Stimulated activated CD8-positive, alpha-beta memory T cell treated with anti-CD3 and anti-CD28 coated beads, Interleukin-2, amount 100 ng/mL, for 1 hour (primary cell): ENCODE data around the gene GLIS1.

Source experiments
- DNase-seq, 2 donors: peaks; one replicate each; pipeline ENCODE4 v3.0.0-alpha.2; 2020; ENCODE audit warnings: low read depth in 2 of 2

Gene GLIS1

DNA sequence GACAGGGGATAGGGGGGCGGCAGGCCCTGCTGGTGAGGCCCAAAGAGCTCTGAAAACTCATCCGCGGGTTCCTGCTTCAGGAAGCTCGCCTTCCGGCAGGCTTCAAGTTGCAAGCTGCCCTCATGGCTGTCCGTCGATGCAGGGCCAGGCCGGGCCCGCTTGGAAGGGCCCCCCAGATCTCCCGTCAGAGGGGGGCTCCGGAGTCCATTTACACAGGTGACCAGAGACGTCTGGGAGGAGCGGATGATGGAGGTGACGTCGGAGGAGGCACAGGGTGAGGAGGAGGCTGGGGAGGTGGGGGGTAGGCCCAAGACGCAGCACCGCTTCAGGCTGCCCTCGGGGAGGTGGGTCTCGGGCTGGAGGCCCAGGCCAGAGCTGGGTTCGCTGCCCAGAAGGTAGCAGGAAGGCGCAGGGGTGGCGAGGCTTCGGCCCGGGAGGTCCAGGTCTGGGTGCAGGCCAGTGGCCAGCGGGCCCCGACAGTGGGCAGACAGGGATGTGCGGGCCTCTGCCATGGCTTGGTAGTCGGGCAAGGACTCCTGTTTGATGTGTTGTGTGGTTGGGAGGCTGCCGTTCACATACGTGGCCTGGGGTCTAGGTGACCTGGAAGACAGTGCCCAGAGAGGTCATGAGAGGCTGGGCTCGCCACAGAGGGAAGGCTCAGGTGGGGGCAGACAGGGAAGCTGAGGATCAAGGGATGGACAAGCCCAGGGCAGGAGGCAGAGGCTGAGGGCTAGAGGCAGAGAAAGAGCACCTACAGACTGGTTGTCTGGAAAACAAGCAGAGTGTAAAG, 144.4 kb downstream of the GLIS1 start:
- DNase-seq, result no peak

DNA sequence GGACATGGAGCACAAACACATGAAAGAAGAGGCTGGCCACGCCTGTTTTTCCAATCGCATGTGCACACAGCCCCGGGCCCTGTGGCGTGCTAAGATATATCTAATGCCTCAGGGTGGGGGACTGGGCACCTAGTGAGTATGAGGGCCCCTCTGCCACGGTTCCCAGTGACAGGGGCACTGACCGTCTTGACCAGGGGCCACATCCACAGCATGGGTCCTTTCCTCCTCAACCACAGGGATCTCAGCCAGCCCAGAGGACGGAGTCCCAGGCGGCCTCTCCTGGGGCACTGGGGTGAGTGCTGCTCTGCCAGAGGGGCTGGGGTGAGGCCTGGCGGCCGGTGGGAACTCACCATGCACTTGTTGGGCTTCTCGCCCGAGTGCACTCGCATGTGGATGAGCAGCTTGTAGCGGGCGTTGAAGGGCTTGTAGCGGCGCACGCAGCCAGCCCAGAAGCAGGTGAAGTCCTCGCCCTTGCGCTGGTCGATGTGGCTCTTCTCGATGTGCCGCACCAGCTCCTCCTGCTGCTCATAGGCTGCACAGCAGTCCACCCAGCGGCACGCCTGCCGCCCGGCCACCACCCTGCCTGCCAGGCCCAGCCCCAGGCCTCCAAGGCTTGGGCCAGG, 145.1 kb downstream of the GLIS1 start:
- DNase-seq, result no peak

DNA sequence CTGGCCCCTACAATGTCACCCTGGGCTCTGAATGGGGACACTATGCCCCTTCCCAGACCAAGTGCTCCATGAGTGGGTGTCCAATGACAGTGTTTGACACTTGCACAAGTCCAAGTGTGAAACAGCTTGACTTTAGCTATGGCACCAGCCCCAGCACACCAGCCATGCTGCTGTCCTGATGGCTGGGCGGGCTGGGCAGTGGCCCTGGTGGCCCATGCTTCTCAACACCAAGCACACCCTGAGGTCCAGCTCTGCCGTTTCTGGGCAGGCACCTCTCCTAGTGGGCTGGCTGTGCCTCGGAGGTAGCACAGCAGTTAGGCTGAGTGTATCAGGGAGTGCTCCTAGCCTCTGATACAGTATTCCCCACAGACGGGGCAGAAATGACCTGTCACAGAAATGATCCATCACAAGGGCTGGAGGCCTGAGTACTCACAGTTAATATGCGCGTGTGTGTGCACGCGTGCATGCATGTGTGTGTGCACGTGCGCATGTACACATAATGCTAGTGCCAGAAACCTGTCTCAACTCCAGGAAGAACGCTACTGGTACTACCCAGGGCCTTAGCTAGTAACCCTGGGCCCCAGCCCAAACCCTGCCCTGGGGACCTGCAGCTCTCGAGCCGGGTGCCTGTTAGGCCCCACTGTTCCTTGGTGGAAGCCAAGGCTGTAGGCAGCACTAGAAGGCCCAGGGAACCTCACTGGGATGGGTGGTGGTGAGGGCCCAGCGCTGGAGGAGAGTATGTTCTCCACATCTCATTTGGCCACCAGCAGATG, 145.8 kb downstream of the GLIS1 start:
- no peak for DNase-seq

DNA sequence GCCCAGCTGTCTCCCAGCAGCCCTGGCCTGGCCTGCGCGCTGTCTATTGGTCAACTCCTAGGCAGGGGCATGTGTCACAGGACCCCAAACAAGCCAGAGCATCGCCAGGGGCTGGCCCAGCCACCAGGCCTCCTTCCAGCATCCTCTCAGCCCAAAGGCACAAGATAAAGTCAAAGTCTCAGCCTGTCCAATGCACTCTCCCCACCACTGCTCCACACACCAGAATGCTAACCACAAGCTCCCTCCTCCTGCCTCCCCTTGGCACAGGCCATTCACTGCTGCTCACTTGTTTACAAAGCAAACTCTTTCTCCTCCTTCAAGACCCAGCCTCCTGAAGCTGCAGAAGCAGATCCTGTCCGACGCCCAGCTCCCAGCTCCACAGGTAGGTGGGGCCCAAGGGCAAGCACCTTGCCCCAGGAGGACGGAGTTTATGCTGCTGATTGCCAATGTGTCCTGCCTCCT, 146.4 kb downstream of the GLIS1 start:
- DNase-seq, result no peak

DNA sequence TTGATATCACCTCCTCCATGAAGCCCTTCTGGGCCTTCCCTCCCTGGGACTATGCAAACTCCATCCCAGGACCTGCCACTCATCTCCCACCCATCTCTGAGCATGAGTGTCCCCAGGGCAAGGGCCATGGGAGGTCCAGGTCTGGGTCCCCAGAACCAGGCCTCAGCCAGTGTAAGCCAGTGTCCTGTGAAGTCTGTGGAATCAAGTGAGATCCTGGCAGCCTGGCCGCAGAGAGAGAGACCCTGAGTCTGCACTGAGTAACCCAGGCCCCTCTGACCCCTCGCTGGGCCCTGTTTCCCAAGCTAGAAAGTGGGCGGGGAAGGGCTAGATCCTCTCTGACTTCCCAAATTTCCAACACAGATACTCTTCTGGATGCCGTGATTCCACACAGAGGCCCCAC, 147.0 kb downstream of the GLIS1 start:
- DNase-seq, result no peak

DNA sequence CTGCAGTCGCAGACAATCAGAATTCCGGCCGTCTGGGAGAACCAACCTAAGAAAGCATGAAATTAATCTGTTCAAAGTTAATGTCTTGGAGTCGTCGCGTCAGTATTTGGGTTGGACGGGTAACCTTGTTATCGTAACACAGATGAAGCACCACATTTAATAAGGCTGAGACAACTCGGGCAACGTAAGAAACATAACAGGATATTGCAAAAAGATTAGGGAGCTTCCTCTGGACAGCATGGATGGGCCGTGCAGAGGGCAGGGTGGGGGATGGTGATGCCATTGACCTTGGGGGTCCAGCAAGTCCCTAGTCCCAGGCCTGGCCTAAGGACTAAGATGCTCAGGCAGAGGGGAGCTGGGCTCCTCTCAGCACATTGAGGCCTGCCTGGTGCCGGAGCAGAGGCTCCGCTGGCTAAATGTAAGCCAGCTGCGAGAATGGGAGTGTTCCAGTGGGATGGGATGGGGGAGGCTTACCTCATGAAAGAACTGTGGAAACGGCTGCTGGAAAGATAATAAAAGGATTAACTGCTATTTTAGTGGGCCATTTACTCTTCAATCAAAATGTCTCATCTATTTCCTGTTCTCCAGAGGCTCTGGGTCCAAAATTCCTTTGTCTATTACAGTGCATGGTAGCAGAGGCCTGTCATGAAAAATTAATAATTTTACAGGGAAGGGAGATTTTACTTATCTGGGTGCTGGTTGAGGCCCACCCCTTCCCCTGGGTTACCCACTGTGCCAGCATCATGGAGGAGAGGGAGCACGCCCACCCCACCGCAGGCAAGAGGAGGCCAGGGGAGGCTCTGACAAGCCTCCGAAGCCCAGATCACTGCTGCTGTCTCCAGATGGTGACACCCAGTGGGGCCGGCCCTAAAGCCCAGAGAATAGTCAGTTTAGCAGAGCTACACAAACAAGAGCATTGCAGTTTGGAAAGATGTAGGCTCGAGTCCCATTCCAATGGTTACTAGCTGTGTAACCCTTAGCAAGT, 148.1 kb downstream of the GLIS1 start:
- no peak for DNase-seq

DNA sequence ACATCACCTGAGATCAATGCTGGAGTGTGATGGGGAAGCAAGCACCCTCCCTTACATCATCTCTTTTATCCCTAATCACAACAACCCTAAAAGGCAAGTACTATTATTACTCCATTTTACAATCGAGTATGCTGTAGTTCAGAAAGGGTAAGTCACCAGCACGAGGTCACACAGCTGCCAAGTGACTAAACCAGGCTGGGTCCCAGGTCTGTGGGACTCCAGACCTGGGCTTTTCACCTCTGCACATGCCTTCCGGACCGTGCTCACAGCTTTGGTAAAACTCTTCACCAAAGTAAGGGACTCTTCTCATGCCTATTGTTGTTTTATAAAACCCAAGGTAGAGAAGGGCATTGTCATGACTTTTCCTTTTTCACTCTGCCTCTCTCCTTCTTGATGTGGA, 148.9 kb downstream of the GLIS1 start:
- no peak for DNase-seq

DNA sequence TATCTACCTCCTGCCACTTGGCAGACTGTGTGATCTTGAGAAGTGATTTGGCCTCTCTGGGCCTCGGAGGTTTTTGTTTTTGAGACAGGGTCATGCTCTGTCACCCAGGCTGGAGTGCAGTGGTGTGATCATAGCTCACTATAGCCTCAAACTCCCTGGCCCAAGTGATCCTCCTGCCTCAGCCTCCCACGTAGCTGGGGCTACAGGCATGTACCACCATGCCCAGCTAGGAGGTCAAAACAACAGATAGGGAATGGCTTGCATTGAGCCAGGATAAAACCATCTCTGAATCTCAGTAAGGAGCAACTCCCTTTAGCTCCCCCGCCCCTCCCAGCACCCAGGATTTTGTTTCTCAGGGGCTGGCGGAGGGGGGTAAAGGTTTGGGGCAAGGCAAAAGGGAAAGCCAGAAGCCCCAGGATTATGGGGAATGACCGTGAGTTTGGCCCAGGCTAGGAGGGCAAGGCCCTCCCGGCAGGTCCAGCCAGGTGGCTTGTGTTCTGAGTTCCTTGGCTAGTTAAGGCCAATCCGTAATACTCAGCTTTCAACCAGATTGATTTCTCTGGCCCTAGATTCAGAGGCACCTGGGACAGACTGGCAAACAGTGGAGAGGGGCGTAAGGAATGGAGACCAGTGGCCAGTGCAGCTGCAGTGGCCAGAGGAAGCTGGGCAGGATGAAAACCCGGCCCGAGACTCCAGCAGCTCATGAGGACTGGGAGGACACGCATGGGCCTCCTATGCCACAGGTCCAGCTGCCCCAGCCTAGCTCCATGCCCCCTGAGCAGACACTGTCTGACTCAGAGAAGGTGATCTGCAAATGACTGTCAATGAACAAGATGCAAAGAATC, 149.7 kb downstream of the GLIS1 start:
- DNase-seq, result no peak

DNA sequence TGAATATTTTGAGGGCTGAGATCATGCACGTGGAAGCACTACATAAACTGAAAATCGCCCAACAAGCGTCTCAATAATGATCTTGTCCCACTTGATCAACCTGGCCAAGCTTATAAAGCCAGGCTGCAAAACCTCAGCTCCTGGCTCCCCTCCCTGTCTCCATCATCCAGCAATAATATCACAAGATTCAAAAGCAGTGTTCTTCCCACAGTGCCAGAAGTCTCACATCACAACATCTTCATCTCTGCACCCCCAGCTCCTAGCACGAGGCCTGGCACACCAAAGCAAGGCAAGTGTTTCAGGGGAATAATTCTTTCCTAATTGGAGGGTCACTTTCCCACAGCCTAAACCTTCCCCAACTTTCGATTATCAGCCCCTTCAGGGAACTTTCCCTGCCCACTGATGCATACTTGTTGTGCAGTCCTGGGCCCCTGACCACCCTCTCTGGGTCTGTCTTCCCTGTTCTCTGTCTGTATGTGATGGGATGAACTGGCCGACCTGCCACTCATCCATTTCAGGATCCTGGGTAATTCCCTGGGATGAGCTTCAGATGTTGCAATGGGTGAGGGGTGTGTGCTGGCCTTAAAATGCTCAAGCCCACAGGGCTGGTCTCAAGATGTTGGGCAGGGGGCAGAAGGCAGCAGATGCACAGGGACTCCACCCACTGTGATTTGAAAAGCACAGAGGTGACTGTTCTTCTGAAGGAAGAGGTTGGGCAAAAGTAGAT, 150.7 kb downstream of the GLIS1 start:
- DNase-seq, result no peak

DNA sequence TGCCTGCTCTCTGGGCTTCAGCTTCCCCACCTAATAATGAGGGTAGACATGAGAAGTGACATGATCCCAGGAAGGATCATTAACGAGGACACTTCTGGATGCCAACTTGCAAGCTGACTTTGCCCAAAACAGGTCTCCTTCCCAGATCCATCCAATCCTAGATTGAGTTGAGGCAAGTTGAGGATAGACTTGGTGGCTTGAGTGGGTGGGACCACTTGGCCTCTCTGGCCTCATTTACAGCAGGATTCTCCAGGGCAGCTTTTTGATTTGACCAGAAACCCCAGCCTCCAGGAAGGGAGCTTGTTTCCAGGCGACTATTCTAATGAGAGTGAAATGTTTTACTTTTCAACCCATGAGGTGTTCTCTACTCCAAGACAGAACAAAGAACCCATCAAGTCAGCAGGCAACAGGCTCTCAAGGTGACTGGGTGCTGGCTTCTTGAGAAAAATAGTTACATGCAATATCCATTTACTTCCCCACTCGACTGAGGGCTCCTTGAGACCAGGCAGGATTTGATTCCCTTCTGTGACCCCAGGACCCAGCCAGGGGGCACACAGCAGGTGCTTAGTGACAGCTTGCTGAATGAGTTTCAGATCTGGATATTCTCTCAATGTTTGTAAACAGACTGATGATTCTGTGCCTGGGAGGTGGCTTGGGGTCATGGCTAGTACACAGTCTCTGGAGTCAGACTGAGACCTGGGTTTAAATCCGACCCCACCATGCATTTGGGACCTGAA, 151.5 kb downstream of the GLIS1 start:
- DNase-seq, result no peak

DNA sequence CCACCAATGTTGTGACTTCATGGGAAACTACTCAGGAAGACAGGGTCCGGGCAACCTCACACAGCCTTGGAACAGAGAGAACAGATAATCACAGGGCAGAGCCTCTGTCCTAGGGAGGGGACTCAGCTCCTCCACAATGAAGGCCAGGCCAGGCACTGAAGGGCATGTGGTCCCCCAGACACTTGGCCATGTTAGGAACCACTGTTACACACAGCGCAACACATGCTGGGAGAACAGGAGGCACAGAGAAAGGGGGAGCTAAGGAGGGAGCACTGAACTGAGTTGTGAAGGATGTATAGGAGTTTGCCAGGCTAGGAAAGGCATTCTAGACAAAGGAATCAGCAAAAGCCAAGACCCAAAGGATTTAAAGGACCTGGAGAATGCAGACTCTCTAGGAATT, 152.2 kb downstream of the GLIS1 start:
- no peak for DNase-seq

DNA sequence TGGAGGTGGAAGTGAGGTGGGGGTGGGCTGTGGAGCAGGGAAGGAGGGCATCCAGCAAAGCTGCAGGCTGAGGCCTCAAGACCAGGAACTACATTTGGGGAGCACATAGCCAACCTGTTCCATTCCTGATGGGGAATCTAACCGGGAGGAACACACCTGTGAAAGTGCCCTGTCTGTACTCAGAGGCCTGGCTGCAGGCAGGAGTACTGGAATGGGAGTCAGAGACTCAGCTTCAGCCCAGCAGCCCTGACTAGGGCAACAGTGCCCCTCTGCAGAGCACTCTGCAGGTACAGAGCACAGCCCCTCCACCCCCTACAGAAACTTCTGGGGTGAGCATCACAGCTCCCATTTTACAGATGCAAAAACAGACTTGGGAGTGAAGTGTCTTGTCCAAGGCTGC, 153.4 kb downstream of the GLIS1 start:
- no peak for DNase-seq

DNA sequence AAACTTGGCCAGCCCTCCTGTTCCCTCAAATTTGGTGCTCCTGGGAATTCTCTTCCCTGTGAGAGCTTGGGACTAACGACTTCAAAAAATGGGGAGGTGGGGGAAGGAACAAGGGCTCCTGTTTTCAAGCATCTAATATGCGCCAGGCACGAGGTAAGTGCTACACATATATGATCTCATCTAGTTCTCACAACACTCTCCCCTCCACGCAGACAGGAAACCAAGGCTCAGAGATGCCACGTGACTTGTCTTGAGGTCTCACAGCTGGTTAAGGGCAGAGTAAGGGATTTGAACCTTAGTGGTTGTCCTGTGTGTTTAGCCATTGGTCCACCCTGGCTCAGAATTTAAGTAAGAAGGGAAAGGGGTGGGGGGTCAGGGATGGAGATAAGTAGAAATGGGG, 153.8 kb downstream of the GLIS1 start:
- peak; percentile 33 to 53 for DNase-seq

DNA sequence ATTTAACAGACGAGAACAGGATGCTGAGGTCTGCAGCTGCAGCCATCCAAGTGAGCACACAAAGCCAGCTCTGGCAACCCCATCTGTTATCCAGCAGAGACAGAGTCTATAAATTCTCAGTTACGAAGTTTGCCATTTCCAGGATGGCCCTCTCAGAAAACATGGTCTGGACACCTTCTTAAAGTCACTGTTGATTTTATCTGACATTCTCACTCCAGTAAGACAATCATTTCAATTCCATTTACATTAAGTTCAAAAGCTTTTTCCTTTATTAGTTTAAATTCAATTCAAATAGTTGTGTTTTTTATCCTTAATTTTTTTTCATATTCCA, 154.2 kb downstream of the GLIS1 start:
- DNase-seq, result no peak

DNA sequence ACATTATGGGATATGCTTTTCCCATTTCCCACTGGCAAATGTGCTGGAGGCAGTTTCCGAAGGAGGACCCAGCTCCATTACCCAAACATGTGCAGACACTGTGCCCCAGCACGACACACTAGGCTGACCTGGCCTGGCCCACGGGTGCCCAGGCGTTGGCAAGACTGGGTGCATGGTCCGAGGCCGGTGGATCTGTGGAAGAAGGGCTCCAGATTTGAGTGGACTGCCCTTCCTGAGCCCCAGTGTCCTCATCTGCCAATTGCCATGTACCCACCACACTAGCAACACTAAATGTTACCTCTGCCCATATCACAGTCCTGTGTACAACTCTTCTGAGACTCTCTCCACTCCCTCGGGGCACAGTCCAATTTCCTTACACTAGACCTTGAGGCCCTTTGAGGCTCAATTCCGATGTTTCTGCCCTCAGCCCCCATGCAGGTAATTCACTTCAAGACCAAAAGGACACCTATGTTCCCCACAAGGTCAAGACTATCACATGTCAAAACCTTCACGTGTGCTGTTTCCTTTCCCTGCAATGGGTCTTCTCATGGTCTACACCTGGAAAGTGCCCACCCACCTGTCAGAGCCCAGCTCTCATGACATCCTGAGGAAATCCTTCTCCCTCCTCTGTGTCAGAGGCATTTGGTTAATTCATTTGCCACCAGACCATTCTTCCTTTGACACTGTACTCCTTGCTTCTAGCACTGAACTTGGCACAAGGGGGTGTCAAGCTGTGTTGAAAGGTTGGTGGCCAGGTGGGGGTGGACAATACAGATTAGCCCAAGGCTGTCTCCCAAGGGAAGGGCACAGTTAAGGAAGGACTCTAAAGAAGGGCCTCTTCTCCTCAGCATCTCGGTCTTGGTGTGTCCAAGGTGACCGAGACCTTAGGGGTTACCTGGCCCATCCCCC, 154.8 kb downstream of the GLIS1 start:
- DNase-seq, result no peak

DNA sequence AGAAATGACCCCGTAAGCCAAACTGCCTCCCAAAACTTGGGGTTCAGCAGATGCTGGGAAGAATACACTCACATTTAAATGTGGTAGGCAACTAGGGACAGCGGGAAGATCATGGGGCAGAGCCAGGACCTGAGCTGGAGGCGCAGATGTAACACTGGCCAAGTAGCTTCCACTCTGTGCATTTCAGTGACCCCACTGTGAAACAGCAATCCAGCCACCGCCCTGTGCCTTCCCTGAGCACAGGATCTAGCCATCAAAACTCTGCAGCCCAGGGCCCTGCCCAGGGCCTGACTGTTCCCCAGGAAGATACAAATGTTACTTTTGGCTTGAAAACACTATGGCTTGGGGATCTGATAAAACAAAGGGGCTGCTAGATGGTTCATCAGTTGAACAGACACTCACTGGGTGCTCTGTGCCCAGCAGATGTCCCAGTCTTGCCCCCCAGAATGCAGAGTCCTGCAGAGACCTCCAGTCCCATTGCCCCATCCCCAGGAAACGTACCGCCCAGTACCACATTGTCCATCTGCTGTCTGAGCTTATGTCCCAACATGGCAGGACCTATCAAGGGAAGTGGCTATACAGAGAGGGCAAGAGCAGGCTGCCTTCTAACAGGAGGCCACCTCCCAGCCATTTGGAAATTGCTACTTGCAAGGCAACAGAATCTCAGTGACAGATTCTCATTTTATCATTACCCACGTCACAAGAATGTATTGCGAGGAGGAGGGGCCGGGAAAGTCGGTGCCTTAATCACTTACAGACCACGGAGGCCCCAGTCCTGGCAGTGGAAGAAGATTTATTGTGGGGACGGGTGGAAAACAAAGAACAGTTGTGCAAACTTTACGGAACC, 155.7 kb downstream of the GLIS1 start:
- DNase-seq, result no peak
